GM19463 (cell line): Measurements from ENCODE around the gene SMTN.
"Not testable (repeated sequence)": the region's sequence is repeated elsewhere in the genome, so short reads cannot be mapped to it uniquely, and the experiment has no call there.

Experiments used
- ATAC-seq: cut with Tn5 transposase; IDR thresholded peaks from one replicate; pipeline ENCODE4 v1.9.1; 2021; ENCODE audit warnings: mild to moderate bottlenecking, moderate library complexity; ENCODE audit not compliant: unreplicated experiment

Gene SMTN

GRCh38 chr22:31069691-31070314, 11.3 kb upstream of the SMTN start:
- ATAC-seq = not testable (repeated sequence)

GRCh38 chr22:31073125-31073524, 8.0 kb upstream of the SMTN start:
- ATAC-seq = not testable (repeated sequence)

- ATAC-seq = not testable (repeated sequence)
Observed at GRCh38 chr22:31073545-31074145, 7.5 kb upstream of the SMTN start.

- ATAC-seq = no peak
Observed at GRCh38 chr22:31075961-31076360, 5.2 kb upstream of the SMTN start.

GRCh38 chr22:31077681-31078080, 3.4 kb upstream of the SMTN start:
- no peak for ATAC-seq

- not testable (repeated sequence) for ATAC-seq
Observed at GRCh38 chr22:31078389-31078788, 2.7 kb upstream of the SMTN start.

GRCh38 chr22:31079095-31079642, 1.9 kb upstream of the SMTN start:
- ATAC-seq = no peak

GRCh38 chr22:31080164-31080847, 812 bp upstream of the SMTN start:
- ATAC-seq = no peak

- ATAC-seq = no peak
Observed at GRCh38 chr22:31081963-31082605, 966 bp downstream of the SMTN start.

GRCh38 chr22:31082606-31083376, 1.7 kb downstream of the SMTN start:
- ATAC-seq = no peak

- ATAC-seq = no peak
Observed at GRCh38 chr22:31083377-31083768, 2.3 kb downstream of the SMTN start.

- no peak for ATAC-seq
Observed at GRCh38 chr22:31083923-31084810, 3.0 kb downstream of the SMTN start.

GRCh38 chr22:31084811-31085492, 3.8 kb downstream of the SMTN start:
- peak; percentile 60 for ATAC-seq

GRCh38 chr22:31085493-31085824, 4.3 kb downstream of the SMTN start:
- ATAC-seq = no peak

- ATAC-seq = no peak
Observed at GRCh38 chr22:31085928-31086327, 4.8 kb downstream of the SMTN start.

- ATAC-seq = no peak
Observed at GRCh38 chr22:31086703-31087330, 5.7 kb downstream of the SMTN start.

GRCh38 chr22:31087744-31088215, 6.7 kb downstream of the SMTN start:
- no peak for ATAC-seq

GRCh38 chr22:31088233-31088986, 7.3 kb downstream of the SMTN start:
- no peak for ATAC-seq
